ENCODE measurements around the gene INS. TPM values are rescaled to one million over a fixed set of nuclear protein-coding genes. Genes with fewer than 3 reads are reported as not detected.

The INS gene
- total and polyA plus RNA-seq, 2 donors (not counting 1 experiment from before 2014, with no cell fraction given), result not detected

- Mint-ChIP-seq H3K4me1 (peaks cover 7% of the 10 kb centered on the region), H3K27me3 (peaks cover 14% of the 10 kb centered on the region), H3K9me3 (ENCODE audit: insufficient read depth) (peaks cover 2% of the 10 kb centered on the region), H3K27ac (no peak overlapping the region), H3K4me3 (no peak overlapping the region)
- ChIA-PET POLR2A (interaction anchor here (0.6 kb wide), 1 partner anchor 687 kb away, joined by 3 read pairs; the partner anchor contains the start of gene CDKN1C), CTCF (interaction anchor here (1.1 to 7.3 kb wide), 7 partner anchors 46 to 224 kb away, joined by 3 to 95 read pairs (median 7); partner anchors contain the start of genes C11orf21, TSPAN32 and TSSC4)
- 68% methylated on average over 21 of the region's 21 CpGs for WGBS (ENCODE audit: insufficient coverage)
- intact Hi-C loops (cut with micrococcal nuclease), result no loop called here
- H3K4me1 ChIP-seq (ENCODE audit: control insufficient read depth in 2 of 2, insufficient read depth in 2 of 2, low read length in 2 of 2), result peaks cover 0 to 15% of the 10 kb centered on the region in 2 donors
- H3K36me3 ChIP-seq (replicated peaks in 1 of 2; ENCODE audit: control extremely low read depth in 1 of 2, control insufficient read depth in 1 of 2, extremely low read depth in 1 of 2, insufficient read depth in 2 of 2, low read length in 1 of 2), result no peaks in the 10 kb centered on the region
- DNase-seq, result no peak
- H4K20me1 ChIP-seq (ENCODE audit: control insufficient read depth, insufficient read depth, low read length, poor library complexity, severe bottlenecking), result no peaks in the 10 kb centered on the region
- no peak for TF ChIP-seq EZH2 (IDR thresholded peaks at IDR 0.05; ENCODE audit: borderline replicate concordance, insufficient read depth, low read depth, low read length, poor library complexity, severe bottlenecking)
- TF ChIP-seq CTCF (IDR thresholded peaks at IDR 0.05), result no peak
- no peak overlapping the region for H3K9ac ChIP-seq (ENCODE audit: low read length)
- no peak overlapping the region for H3K4me3 ChIP-seq (ENCODE audit: control extremely low read depth in 1 of 5, extremely low read depth in 1 of 5, insufficient read depth in 1 of 5, low read depth in 2 of 5, low read length in 4 of 5)
- no peak for ATAC-seq (ENCODE audit: low read depth)
- H2AFZ ChIP-seq (ENCODE audit: insufficient read depth, low read depth, low read length, poor library complexity, severe bottlenecking), result no peak overlapping the region
- H3K9me3 ChIP-seq (ENCODE audit: control extremely low read depth in 1 of 3, control insufficient read depth in 2 of 3, insufficient read depth in 1 of 3, low read length in 2 of 3), result peaks cover 0 to 3% (median 0%) of the 10 kb centered on the region in 3 donors
- H3K4me2 ChIP-seq (replicated peaks; ENCODE audit: low read depth, low read length, poor library complexity, severe bottlenecking), result no peak overlapping the region
- no peaks in the 10 kb centered on the region for H3K79me2 ChIP-seq (ENCODE audit: control insufficient read depth, insufficient read depth, low read length)
- H3K27ac ChIP-seq (ENCODE audit: low read length in 2 of 2), result no peak overlapping the region
- peaks cover 0 to 11% (median 2%) of the 10 kb centered on the region in 4 experiments for H3K27me3 ChIP-seq (replicated peaks in 1 of 4; ENCODE audit: control extremely low read depth in 1 of 4, control insufficient read depth in 3 of 4, insufficient read depth in 4 of 4, low read length in 3 of 4)
Observed at GRCh38 chr11:2198621-2199365, 37.8 kb upstream of the INS start.
